Stimulated activated CD8-positive, alpha-beta memory T cell treated with anti-CD3 and anti-CD28 coated beads, Interleukin-15, amount 100 ng/mL, for 24 hours (primary cell): ENCODE measurements around the gene SLITRK4.

Experiments used
- DNase-seq: peaks from one replicate; pipeline ENCODE4 v3.0.0-alpha.2; 2020; ENCODE audit warnings: low read depth

The SLITRK4 gene

GRCh38 chrX:143635915-143636314 lies at the start of gene SLITRK4:
Gene SLITRK4 (minus strand): TSS chrX:143636101. CDS start chrX:143631108, 4,993 bp downstream.
- DNase-seq, result no peak

GRCh38 chrX:143683486-143683885 lies 47.6 kb upstream of the SLITRK4 start:
- no peak for DNase-seq

GRCh38 chrX:143674926-143675325 lies 39.0 kb upstream of the SLITRK4 start:
- DNase-seq, result no peak

- no peak for DNase-seq
Observed at GRCh38 chrX:143669395-143669794, 33.5 kb upstream of the SLITRK4 start.

GRCh38 chrX:143664302-143664701 lies 28.4 kb upstream of the SLITRK4 start:
- DNase-seq, result no peak

- DNase-seq, result no peak
Observed at GRCh38 chrX:143663755-143664154, 27.9 kb upstream of the SLITRK4 start.

GRCh38 chrX:143661286-143661685 lies 25.4 kb upstream of the SLITRK4 start:
- no peak for DNase-seq

- no peak for DNase-seq
Observed at GRCh38 chrX:143648705-143649104, 12.8 kb upstream of the SLITRK4 start.

GRCh38 chrX:143642426-143642825 lies 6.5 kb upstream of the SLITRK4 start:
- no peak for DNase-seq

GRCh38 chrX:143636831-143637230 lies 930 bp upstream of the SLITRK4 start:
- DNase-seq, result no peak

- DNase-seq, result no peak
Observed at GRCh38 chrX:143634663-143635455, 1.0 kb downstream of the SLITRK4 start.

GRCh38 chrX:143634309-143634662 lies 1.6 kb downstream of the SLITRK4 start:
- no peak for DNase-seq

GRCh38 chrX:143633461-143634308 lies 2.2 kb downstream of the SLITRK4 start:
- DNase-seq, result no peak

GRCh38 chrX:143632625-143633410 lies 3.1 kb downstream of the SLITRK4 start:
- no peak for DNase-seq

GRCh38 chrX:143623657-143624056 lies 12.2 kb downstream of the SLITRK4 start:
- no peak for DNase-seq

GRCh38 chrX:143621276-143621675 lies 14.6 kb downstream of the SLITRK4 start:
- DNase-seq, result no peak

- no peak for DNase-seq
Observed at GRCh38 chrX:143615851-143616250, 20.1 kb downstream of the SLITRK4 start.

GRCh38 chrX:143601809-143602208 lies 34.1 kb downstream of the SLITRK4 start:
- no peak for DNase-seq

GRCh38 chrX:143581240-143581639 lies 54.7 kb downstream of the SLITRK4 start:
- DNase-seq, result no peak

GRCh38 chrX:143580266-143580665 lies 55.6 kb downstream of the SLITRK4 start:
- DNase-seq, result no peak
